Body of pancreas (tissue), 4 donors: ENCODE measurements around the gene ALDH3A1. TPM values are rescaled to one million over a fixed set of nuclear protein-coding genes. Genes with fewer than 3 reads are reported as not detected.
A peak's percentile ranks its signal among the peaks of the same experiment; 100 is the strongest.

Experiments
- ATAC-seq: fragments of 150-250 bp; one replicate; pipeline ENCODE4 v1.9.1; 2016
- DNase-seq, 4 donors: peaks; one replicate each; pipeline ENCODE4 v3.0.0-alpha.2; 2019
- H3K27ac ChIP-seq, 4 donors: fragments of 200-600 bp; sonication (generic); 1 replicate in 3 of 4; 2 replicates in 1 of 4; pipeline versions ENCODE4 v1.5.1 to v1.6.1; 2016 to 2019; ENCODE audit warnings: mild to moderate bottlenecking in 1 of 4, mixed read lengths in 1 of 4, moderate library complexity in 1 of 4
- H3K27me3 ChIP-seq, 2 donors: fragments of 200-600 bp; sonication (generic); one replicate each; pipeline ENCODE4 v1.6.0; 2016; ENCODE audit warnings: mild to moderate bottlenecking in 1 of 2
- H3K36me3 ChIP-seq, 2 donors: fragments of 200-600 bp; sonication (generic); replicated peaks in 1 of 2; 2 replicates each; pipeline ENCODE4 v1.5.1; 2016; ENCODE audit warnings: low read depth in 2 of 2; ENCODE audit not compliant: insufficient read depth in 1 of 2
- H3K4me1 ChIP-seq: fragments of 200-600 bp; sonication (generic); one replicate; pipeline ENCODE4 v1.6.0; 2016
- H3K4me3 ChIP-seq, 2 donors: fragments of 200-600 bp; sonication (generic); 1 replicate in 1 of 2; 2 replicates in 1 of 2; pipeline ENCODE4 v1.5.1; 2016 to 2019
- H3K9me3 ChIP-seq, 3 donors: fragments of 200-600 bp; sonication (generic); 1 replicate in 2 of 3; 2 replicates in 1 of 3; pipeline ENCODE4 v1.5.1; 2016
- POLR2A ChIP-seq, 3 donors: fragments of 450-650 bp; IDR thresholded peaks; one replicate each; pipeline ENCODE4 v1.6.1; 2016; ENCODE audit warnings: antibody characterized with exemption in 3 of 3, mild to moderate bottlenecking in 2 of 3
- whole genome bisulfite sequencing, 2 donors: methylation state at CpG; one replicate each; pipeline ENCODE4 v1.1.5; 2017; 5-methylcytosine and 5-hydroxymethylcytosine counted together
- intact Hi-C: fragments of 100-400 bp; cut with DNase I; formaldehyde crosslinking; loops from one replicate; pipeline ENCODE4 v1.15.1; 2023
- total RNA-seq, 2 donors: library from RNA; depleted of rRNA; stranded (reverse); fragments of >200 nt; gene quantifications; one replicate each; pipeline ENCODE4 v1.1.0, GENCODE V29; 2016
- TF ChIP-seq, protein P1 (sequence below), 7 experiments: fragments of 450-650 bp in 4 of 7; fragments of 200-600 bp in 3 of 7; sonication (generic) in 3 of 7; IDR thresholded peaks; one replicate each; pipeline ENCODE4 v1.5.1; 2016 to 2019; ENCODE audit warnings: antibody characterized with exemption in 7 of 7

The ALDH3A1 gene
- total RNA-seq, 2 donors from 2014 or later: 0.33 to 1.8 TPM

DNA sequence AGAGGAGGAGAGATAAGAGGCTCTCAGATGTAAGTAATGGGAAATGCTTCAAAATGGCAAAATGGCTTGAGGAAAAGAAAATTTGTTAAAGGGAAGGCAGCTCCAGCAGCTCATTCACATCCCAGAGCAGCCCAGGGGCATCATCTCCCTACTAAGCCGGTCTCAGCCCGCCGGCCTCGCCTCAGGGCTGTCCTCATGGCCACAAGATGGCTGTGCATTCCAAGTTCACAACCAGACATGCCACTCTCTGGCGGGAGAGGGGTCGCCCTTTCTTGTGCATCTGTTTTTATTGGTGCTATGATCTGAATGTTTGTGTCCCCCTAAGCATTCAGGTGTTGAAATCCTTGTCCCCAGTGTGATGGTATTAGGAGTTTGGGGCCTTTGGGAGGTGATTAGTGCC lies 18.2 kb downstream of the ALDH3A1 start:
- no peaks in the 10 kb centered on the region for H3K36me3 ChIP-seq
- intact Hi-C loops: no loop called here
- peaks cover 23% of the 10 kb centered on the region for H3K4me1 ChIP-seq
- H3K9me3 ChIP-seq: no peaks in the 10 kb centered on the region
- ATAC-seq (no peak), DNase-seq (no peak)
- TF ChIP-seq, protein P1, sequence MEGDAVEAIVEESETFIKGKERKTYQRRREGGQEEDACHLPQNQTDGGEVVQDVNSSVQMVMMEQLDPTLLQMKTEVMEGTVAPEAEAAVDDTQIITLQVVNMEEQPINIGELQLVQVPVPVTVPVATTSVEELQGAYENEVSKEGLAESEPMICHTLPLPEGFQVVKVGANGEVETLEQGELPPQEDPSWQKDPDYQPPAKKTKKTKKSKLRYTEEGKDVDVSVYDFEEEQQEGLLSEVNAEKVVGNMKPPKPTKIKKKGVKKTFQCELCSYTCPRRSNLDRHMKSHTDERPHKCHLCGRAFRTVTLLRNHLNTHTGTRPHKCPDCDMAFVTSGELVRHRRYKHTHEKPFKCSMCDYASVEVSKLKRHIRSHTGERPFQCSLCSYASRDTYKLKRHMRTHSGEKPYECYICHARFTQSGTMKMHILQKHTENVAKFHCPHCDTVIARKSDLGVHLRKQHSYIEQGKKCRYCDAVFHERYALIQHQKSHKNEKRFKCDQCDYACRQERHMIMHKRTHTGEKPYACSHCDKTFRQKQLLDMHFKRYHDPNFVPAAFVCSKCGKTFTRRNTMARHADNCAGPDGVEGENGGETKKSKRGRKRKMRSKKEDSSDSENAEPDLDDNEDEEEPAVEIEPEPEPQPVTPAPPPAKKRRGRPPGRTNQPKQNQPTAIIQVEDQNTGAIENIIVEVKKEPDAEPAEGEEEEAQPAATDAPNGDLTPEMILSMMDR (IDR thresholded peaks at IDR 0.05): no peak
- TF ChIP-seq POLR2A (IDR thresholded peaks at IDR 0.05): no peak
- H3K27ac ChIP-seq: no peak overlapping the region
- H3K4me3 ChIP-seq: no peak overlapping the region
- no peaks in the 10 kb centered on the region for H3K27me3 ChIP-seq
- 84 to 94% methylated on average over 6 of the region's 6 CpGs for WGBS, 2 donors

DNA sequence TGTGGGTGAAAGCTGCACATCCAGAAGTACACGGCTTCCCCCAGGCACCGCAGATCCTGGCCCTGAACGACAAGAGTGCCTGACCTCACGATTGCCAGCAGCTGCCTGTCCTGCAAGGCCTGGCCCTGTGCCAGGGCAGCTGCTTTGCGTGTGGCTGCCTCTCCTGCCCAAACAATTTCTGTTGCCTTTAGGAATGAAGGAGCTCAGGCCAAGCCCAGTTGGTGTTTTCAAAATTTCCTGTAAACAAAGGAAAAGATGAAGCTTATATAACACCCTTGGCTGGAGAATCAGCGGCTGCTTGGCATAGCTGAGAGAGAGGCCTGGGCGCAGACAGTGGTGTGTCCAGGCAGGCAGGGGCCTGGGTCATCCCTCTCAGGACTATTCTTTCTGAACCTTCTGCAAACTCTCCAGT lies 20.0 kb downstream of the ALDH3A1 start:
- intact Hi-C loops: no loop called here
- Histone ChIP-seq H3K4me1 (peaks cover 32% of the 10 kb centered on the region), H3K27me3 (no peaks in the 10 kb centered on the region), H3K4me3 (no peak overlapping the region), H3K27ac (peak overlapping the region; percentile 70 to 87 (median 78)), H3K9me3 (no peaks in the 10 kb centered on the region), H3K36me3 (no peaks in the 10 kb centered on the region)
- ATAC-seq (peak; percentile 81), DNase-seq (peak; percentile 77 to 88 (median 87))
- no peak for TF ChIP-seq POLR2A (IDR thresholded peaks at IDR 0.05)
- TF ChIP-seq, protein P1 (IDR thresholded peaks at IDR 0.05): no peak
- 15 to 55% methylated on average over 2 to 7 of the region's 7 CpGs for WGBS, 2 donors

DNA sequence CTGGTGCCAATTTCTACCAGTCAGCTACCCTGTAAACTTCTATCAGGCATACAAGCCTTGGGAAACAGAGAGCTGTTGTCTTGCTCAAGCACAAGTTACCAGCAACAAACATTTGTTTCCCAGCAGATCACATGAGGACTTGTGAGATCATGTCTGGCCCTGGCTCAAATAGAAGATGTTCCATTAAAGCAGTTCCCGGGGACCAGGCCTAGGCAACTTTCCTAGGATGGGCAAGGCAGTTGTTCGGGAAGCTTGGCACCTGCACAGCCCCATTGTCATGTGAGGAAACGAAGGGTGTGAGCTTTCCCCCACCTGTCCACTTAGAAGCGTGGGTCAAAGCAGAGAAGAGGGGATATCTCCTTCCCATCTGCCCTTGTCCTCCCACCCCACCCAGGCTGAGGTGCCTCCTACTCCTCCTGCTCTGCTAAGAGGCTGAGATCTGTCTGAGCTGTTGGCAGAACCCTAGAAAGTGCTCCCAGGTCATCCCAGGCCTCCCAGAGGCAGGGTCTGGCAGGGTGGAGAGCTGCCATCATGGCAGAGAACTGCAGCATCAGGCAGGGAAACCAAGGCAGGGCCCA lies 20.5 kb downstream of the ALDH3A1 start:
- intact Hi-C loops: no loop called here
- TF ChIP-seq, protein P1 (IDR thresholded peaks at IDR 0.05): no peak
- no peak for TF ChIP-seq POLR2A (IDR thresholded peaks at IDR 0.05)
- H3K9me3 ChIP-seq: no peaks in the 10 kb centered on the region
- H3K4me3 ChIP-seq: no peak overlapping the region
- peaks cover 32% of the 10 kb centered on the region for H3K4me1 ChIP-seq
- peak; percentile 42 to 76 (median 58) for DNase-seq
- WGBS, 2 donors: 38 to 52% methylated on average over 3 to 4 of the region's 4 CpGs
- H3K36me3 ChIP-seq: no peaks in the 10 kb centered on the region
- no peaks in the 10 kb centered on the region for H3K27me3 ChIP-seq
- peak overlapping the region; percentile 70 to 87 (median 78) for H3K27ac ChIP-seq
- peak; percentile 80 for ATAC-seq

DNA sequence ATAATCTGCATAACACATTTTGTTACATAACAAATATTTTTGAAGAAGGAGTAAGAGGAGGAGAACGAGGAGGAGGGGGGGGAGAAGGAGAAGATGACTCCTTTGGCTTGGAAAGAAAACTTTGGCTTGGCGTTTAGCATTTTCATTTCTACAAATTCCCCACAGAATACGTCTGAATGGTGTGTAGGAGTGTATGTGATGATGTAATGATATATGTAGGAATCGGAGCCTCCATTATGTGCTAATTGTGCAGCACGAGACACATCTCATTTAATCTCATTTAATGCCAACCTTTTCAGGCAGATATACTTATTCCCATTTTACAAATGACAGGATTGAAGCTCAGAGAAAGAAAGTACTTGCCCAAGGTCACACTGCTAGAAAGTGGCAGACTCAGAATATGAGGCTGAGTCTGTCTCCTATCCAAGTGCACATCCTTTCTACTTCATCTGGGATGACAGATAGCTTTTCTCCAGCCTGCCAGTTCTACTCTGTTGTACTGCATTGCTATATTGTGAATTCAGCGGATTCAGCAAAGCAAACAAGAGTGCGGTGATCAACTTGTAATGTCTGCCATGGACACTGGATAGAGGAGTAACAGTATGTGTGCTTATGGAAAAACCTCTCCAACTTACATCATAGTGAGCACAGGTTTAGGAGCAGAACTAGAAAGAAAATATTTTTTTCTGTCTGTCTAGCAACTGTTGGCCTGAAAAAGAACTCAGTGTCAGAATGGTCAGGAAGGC lies 21.3 kb downstream of the ALDH3A1 start:
- Histone ChIP-seq H3K4me1 (peaks cover 32% of the 10 kb centered on the region), H3K27me3 (no peaks in the 10 kb centered on the region), H3K9me3 (no peaks in the 10 kb centered on the region), H3K27ac (peak overlapping the region; percentile 70 to 87 (median 78)), H3K4me3 (no peak overlapping the region), H3K36me3 (no peaks in the 10 kb centered on the region)
- ATAC-seq (no peak), DNase-seq (no peak)
- no peak for TF ChIP-seq POLR2A (IDR thresholded peaks at IDR 0.05)
- TF ChIP-seq, protein P1 (IDR thresholded peaks at IDR 0.05): no peak
- intact Hi-C loops: no loop called here
- WGBS, 2 donors: 82 to 92% methylated on average over 7 of the region's 7 CpGs
